NT2/D1 (cell line): ENCODE results near the gene EPN2.

Experiments
- DNase-seq: peaks from one replicate; pipeline ENCODE4 v3.0.0-alpha.2; 2011; ENCODE audit warnings: low read depth, low spot score
- H3K27me3 ChIP-seq: 2 replicates; pipeline ENCODE4 v1.6.0; 2011; ENCODE audit warnings: mild to moderate bottlenecking; ENCODE audit not compliant: insufficient read length, insufficient read depth
- H3K36me3 ChIP-seq: 2 replicates; pipeline ENCODE4 v1.6.1; 2011; ENCODE audit warnings: mild to moderate bottlenecking, low read length, mixed read lengths; ENCODE audit not compliant: insufficient read depth, insufficient read length
- H3K4me1 ChIP-seq: 2 replicates; pipeline ENCODE4 v1.5.1; 2011; ENCODE audit not compliant: insufficient read depth, insufficient read length
- H3K4me3 ChIP-seq: 2 replicates; pipeline ENCODE4 v1.5.1; 2011; ENCODE audit warnings: low read depth; ENCODE audit not compliant: insufficient read length
- H3K9ac ChIP-seq: 2 replicates; pipeline ENCODE4 v1.6.0; 2011; ENCODE audit warnings: low read depth; ENCODE audit not compliant: insufficient read length
- H3K9me3 ChIP-seq: 2 replicates; pipeline ENCODE4 v1.5.1; 2011; ENCODE audit warnings: mild to moderate bottlenecking, low read length; ENCODE audit not compliant: insufficient read depth
- SUZ12 ChIP-seq: IDR thresholded peaks from 2 replicates; pipeline ENCODE4 v1.6.1; 2011; ENCODE audit not compliant: insufficient read length, insufficient read depth; ENCODE audit errors: extremely low read depth
- YY1 ChIP-seq: IDR thresholded peaks from 2 replicates; pipeline ENCODE4 v1.6.1; 2011; ENCODE audit not compliant: insufficient read length, insufficient read depth
- ZNF274 ChIP-seq: IDR thresholded peaks from 2 replicates; pipeline ENCODE4 v1.6.1; 2011; ENCODE audit warnings: mild to moderate bottlenecking, low read depth, low read length

Gene EPN2

DNA sequence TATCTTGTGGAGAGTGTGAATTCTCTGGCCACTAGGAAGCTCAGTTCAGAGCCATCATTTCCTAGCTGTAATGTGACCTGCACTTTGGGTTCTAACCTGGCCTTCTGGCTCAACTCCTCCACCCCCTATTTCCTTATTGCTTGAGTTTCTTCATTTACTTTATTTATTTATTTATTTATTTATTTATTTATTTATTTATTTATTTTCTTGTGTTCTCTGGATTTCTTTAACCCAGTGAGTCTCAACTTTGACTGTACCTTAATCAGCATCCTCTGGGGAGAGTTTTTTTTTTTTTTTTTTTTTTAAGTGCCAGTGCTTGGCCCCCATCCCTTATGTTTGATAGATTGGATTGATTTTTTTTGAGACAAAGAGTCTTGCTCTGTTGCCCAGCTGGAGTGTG, 18.1 kb downstream of the EPN2 start:
- TF ChIP-seq ZNF274 (no peak), YY1 (no peak), SUZ12 (no peak)
- no peak overlapping the region for H3K4me3 ChIP-seq

DNA sequence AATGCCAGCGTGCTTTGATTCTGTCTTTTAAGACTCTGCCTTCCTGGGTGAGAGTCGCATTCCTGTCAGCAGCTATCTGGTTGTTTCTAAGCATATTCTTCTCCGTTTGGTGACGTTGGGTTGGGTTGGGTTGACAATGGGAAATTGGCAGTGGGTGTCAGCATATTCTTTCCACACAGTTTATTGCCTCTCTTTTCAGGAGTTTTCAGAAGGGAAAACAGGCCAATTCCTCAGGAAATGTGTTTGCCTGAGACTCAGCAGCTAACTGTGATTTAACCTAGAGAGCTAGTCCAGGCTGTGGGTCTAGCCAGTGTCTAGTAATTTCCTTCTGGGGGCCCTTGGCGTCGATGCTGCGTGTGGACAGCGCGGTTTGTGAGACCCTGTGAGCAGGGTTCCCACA, 21.2 kb downstream of the EPN2 start:
- H3K9me3 ChIP-seq, result no peaks in the 10 kb centered on the region
- no peak for TF ChIP-seq ZNF274
- no peak for TF ChIP-seq SUZ12
- DNase-seq, result no peak
- no peak overlapping the region for H3K4me3 ChIP-seq
- no peaks in the 10 kb centered on the region for H3K27me3 ChIP-seq
- no peak overlapping the region for H3K9ac ChIP-seq
- no peaks in the 10 kb centered on the region for H3K4me1 ChIP-seq
- no peaks in the 10 kb centered on the region for H3K36me3 ChIP-seq

More for the DNA sequence above, 18.1 kb downstream of the EPN2 start:
- H3K27me3 ChIP-seq, result no peaks in the 10 kb centered on the region
- H3K36me3 ChIP-seq, result no peaks in the 10 kb centered on the region
- no peak for DNase-seq
- H3K4me1 ChIP-seq, result no peaks in the 10 kb centered on the region
- H3K9ac ChIP-seq, result no peak overlapping the region
- H3K9me3 ChIP-seq, result peaks cover 6% of the 10 kb centered on the region; the same call in 1 of the 2 replicates

DNA sequence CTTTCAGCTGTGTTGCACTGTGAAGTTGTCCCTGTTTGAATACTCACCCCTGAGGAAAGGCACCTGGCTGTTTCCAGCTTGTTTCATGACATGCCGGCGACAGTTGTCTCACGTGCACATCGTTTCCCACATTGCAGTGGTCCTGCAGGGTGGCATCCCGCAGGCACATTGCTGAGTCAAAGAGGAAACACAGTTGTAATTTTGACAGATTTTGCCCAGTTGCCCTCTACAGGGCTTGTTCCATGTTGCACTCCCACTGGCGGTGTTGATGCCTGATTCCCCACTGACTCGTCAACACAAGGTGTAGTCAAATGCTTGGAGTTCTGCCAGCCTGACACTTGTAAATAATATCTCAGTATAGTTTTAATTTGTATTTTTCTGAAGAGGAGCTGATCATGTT, 23.8 kb downstream of the EPN2 start:
- H3K4me3 ChIP-seq, result no peak overlapping the region
- no peaks in the 10 kb centered on the region for H3K27me3 ChIP-seq
- no peak for DNase-seq
- no peaks in the 10 kb centered on the region for H3K4me1 ChIP-seq
- H3K36me3 ChIP-seq, result peaks cover 3% of the 10 kb centered on the region
- H3K9me3 ChIP-seq, result no peaks in the 10 kb centered on the region
- no peak overlapping the region for H3K9ac ChIP-seq
- no peak for TF ChIP-seq YY1
- TF ChIP-seq ZNF274, result no peak
- no peak for TF ChIP-seq SUZ12

DNA sequence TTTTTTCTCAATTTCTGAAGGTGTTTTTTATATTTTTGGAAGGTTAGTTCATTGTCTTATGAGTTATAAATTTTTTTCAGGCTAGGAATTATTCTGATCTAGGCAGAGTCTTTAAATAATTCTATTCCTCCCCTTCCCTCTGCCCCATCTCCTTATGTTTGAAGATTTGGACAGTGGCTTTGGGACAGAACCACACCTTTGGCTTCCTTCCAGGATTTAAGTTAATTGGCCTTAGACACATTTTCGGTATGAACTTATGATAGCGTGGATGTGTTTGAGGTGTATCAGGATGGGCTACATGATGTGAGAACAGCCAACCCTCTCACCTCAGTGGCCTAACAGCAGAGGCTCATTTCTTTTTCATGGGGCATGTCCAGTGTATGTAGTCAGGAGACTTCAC, 24.3 kb downstream of the EPN2 start:
- no peak for DNase-seq
- Histone ChIP-seq H3K9me3 (no peaks in the 10 kb centered on the region), H3K4me3 (no peak overlapping the region), H3K36me3 (peaks cover 3% of the 10 kb centered on the region), H3K4me1 (no peaks in the 10 kb centered on the region), H3K27me3 (no peaks in the 10 kb centered on the region), H3K9ac (no peak overlapping the region)
- no peak for TF ChIP-seq YY1
- TF ChIP-seq SUZ12, result no peak
- TF ChIP-seq ZNF274, result no peak

DNA sequence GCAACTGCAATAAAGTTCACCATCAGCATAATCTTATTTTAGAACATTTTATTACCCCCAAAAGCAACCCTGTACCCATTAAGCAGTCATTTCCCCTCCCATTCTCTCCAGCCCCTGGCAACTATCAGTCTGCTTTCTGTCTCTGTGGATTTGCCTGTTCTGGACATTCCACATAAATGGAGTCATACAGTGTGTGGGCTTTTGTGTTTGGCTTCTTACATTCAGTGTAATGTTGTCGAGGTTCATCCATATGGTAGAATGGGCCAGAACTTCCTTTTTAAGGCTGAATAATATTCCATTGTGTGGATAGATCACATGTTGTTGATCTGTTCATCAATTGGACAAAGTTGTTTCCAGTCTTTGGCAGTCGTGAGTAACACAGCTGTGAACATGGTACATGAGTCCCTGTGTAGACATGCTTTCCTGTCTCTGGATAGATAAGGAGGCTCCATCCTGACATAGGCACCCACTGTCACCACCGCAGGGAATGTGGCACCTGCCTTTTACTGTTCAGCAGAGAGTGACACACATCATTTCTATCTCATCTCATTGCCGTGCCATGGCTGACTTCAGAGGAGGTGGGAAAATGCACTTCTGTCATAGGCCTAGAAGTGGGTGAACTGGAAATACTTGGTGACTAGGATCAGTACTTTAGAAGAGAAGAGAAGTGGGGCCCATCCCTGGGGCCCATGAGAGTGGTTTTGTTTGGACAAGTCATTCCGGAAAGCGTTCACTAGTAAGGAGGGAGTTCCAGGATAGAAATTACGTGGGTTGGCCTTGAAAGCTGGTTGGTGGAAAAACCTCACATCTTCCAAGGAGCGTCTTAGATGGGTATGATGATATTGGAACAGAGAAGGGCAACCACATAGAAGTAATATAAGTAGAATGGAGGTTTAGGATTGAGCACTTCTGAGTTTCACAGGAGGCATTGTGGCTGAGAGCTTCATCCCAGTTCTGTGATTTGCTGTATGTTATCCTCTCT, 25.8 kb downstream of the EPN2 start:
- no peak for DNase-seq

DNA sequence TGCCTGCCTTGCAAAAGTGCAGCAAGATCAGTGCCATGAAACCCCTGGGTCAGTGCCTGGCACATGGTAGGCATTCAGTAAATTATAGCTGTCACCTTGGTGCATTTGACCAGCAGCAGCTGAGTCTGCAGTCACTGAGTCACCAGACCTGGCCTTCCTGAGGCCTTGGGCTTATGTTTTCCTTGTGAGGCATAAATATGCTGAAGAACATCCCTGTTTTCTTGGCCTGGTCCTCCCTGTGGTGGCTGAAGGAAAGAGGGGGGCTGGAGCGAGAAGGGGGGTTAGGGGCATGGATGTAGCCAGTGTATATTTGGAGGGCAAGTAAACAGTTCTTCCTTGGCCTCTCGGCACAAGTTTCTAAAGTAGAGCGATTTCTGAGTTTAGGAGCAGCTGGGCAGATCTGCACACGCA, 26.5 kb downstream of the EPN2 start:
- H3K9me3 ChIP-seq, result no peaks in the 10 kb centered on the region
- H3K9ac ChIP-seq, result no peak overlapping the region
- no peak for DNase-seq
- H3K4me3 ChIP-seq, result no peak overlapping the region
- no peaks in the 10 kb centered on the region for H3K27me3 ChIP-seq
- no peaks in the 10 kb centered on the region for H3K4me1 ChIP-seq
- peaks cover 3% of the 10 kb centered on the region for H3K36me3 ChIP-seq
- no peak for TF ChIP-seq SUZ12
- TF ChIP-seq YY1, result no peak
- TF ChIP-seq ZNF274, result no peak

More for the DNA sequence above, 25.8 kb downstream of the EPN2 start:
- TF ChIP-seq SUZ12 (no peak), ZNF274 (no peak), YY1 (no peak)
- no peak overlapping the region for H3K4me3 ChIP-seq
- no peaks in the 10 kb centered on the region for H3K4me1 ChIP-seq
- no peak overlapping the region for H3K9ac ChIP-seq
- peaks cover 3% of the 10 kb centered on the region for H3K36me3 ChIP-seq
- H3K9me3 ChIP-seq, result no peaks in the 10 kb centered on the region
- no peaks in the 10 kb centered on the region for H3K27me3 ChIP-seq

DNA sequence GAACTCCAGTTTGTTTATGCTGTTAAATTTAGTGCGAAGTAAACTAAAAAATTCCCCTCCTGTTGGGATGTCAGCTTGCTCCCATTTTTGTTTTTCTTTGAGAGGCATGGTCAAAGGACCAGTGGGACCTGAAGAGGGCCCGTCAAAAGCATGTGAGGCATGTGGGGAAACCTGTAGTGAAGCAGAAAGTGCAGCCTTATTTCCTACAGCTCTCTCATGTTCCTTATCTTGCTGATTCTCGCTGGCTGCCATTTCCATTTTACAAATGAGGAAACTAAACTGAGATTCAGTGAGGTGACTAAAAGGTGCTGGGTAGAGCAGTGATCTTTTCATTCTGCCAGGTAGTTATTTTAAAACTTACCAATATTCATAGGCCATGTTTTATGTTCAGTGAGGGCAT, 27.1 kb downstream of the EPN2 start:
- Histone ChIP-seq H3K36me3 (peaks cover 3% of the 10 kb centered on the region), H3K9ac (no peak overlapping the region)

More for the DNA sequence above, 27.1 kb downstream of the EPN2 start:
- no peaks in the 10 kb centered on the region for H3K27me3 ChIP-seq
- H3K4me1 ChIP-seq, result no peaks in the 10 kb centered on the region
- no peaks in the 10 kb centered on the region for H3K9me3 ChIP-seq
- H3K4me3 ChIP-seq, result no peak overlapping the region
- no peak for DNase-seq
- TF ChIP-seq YY1, result no peak
- no peak for TF ChIP-seq ZNF274
- TF ChIP-seq SUZ12, result no peak
